ENCODE data around the gene LRP4.
"Not testable (repeated sequence)": the region's sequence is repeated elsewhere in the genome, so short reads cannot be mapped to it uniquely, and the experiment has no call there.

The LRP4 gene, protein sequence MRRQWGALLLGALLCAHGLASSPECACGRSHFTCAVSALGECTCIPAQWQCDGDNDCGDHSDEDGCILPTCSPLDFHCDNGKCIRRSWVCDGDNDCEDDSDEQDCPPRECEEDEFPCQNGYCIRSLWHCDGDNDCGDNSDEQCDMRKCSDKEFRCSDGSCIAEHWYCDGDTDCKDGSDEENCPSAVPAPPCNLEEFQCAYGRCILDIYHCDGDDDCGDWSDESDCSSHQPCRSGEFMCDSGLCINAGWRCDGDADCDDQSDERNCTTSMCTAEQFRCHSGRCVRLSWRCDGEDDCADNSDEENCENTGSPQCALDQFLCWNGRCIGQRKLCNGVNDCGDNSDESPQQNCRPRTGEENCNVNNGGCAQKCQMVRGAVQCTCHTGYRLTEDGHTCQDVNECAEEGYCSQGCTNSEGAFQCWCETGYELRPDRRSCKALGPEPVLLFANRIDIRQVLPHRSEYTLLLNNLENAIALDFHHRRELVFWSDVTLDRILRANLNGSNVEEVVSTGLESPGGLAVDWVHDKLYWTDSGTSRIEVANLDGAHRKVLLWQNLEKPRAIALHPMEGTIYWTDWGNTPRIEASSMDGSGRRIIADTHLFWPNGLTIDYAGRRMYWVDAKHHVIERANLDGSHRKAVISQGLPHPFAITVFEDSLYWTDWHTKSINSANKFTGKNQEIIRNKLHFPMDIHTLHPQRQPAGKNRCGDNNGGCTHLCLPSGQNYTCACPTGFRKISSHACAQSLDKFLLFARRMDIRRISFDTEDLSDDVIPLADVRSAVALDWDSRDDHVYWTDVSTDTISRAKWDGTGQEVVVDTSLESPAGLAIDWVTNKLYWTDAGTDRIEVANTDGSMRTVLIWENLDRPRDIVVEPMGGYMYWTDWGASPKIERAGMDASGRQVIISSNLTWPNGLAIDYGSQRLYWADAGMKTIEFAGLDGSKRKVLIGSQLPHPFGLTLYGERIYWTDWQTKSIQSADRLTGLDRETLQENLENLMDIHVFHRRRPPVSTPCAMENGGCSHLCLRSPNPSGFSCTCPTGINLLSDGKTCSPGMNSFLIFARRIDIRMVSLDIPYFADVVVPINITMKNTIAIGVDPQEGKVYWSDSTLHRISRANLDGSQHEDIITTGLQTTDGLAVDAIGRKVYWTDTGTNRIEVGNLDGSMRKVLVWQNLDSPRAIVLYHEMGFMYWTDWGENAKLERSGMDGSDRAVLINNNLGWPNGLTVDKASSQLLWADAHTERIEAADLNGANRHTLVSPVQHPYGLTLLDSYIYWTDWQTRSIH (N-terminal part only)

DNA sequence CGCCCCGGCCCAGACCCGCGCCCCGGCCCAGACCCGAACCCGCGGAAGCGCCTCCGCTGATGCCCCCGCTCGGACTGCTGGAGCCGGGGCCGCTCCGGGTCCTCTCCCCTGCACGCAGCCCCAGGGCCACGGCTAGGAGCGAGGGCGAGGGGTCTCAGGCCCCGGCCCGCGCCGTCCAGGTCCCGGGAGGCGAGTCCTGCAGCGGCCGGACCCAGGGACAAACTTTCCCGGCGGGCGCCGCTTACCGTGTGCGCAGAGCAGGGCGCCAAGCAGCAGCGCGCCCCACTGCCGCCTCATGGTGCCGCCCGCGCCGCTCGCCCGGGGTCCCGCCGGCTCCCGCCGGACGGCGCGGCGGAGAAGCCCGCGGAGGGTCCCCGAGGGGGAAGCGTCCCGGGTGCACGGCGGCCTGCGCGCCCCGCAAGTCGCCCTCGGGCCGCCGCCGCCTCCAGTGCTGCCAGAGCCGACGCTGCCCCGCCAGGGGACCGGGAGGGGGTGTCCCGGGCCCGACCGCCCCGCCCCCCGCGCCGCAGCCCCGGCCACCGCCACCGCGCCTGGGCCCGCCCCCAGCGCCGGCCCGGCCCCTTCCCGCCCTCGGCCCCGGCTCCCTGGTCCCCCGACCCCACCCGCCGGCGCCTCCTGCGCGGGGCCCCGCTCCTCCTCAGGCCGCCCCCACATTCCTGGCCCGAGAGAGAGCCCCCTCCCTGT lies at the start of gene LRP4:
TSS of gene LRP4 (minus strand) at position 468 of the 705 bp plus-strand sequence. CDS start at position 297, 171 bp downstream.
- Mint-ChIP-seq H3K36me3 (ENCODE audit: low read depth) (no peaks in the 10 kb centered on the region), H3K4me1 (ENCODE audit: low read depth) (peaks cover 20% of the 10 kb centered on the region), H3K27me3 (ENCODE audit: low read depth) (peaks cover 62% of the 10 kb centered on the region), H3K27ac (no peak within 1 kb of the TSS), H3K9me3 (no peaks in the 10 kb centered on the region), H3K4me3 (peak within 1 kb of the TSS; percentile 70)
- peak; percentile 49 for DNase-seq (ENCODE audit: low spot score)

DNA sequence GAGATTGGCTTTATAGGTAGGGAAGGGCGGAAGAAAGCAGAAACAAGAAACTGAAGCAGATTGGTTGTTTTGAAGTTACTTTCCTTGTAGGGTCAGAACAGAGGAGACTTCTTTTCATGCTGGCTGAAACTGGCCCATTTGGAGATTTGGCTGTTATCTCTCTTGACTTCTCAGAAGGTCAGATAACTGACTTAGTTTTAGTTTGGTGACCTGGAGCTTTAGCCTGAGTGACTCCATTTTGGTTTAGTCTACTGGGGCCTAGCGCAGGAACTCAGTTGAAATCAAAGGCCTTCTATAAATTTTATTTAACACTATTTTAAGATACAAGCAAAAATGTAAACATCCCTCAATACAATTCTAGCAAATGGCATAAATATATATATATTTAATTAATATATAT lies 49.6 kb upstream of the LRP4 start:
- H3K27ac Mint-ChIP-seq: no peak overlapping the region
- H3K36me3 Mint-ChIP-seq (ENCODE audit: low read depth): peaks cover 5% of the 10 kb centered on the region
- no peaks in the 10 kb centered on the region for H3K4me1 Mint-ChIP-seq (ENCODE audit: low read depth)
- H3K4me3 Mint-ChIP-seq: no peak overlapping the region
- H3K9me3 Mint-ChIP-seq: no peaks in the 10 kb centered on the region
- DNase-seq (ENCODE audit: low spot score): no peak
- no peaks in the 10 kb centered on the region for H3K27me3 Mint-ChIP-seq (ENCODE audit: low read depth)

DNA sequence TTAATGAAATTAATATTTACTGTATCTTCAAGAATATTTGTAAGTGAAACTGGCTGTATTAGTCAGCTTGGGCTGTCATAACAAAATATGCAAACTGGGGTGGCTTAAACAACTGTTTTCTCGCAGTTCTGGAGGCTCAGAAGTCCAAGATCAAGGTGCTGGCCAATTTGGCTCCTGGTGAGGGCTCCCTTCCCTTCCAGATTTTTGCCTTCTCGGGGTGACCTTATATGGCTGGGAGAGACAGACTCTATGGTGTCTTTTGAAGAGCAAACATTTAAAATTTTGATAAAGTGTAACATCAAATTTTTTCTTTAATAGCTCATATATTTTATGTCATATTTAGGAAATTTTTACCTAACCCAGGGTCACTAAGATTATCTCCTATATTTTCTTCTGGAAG lies 48.4 kb upstream of the LRP4 start:
- no peaks in the 10 kb centered on the region for H3K27me3 Mint-ChIP-seq (ENCODE audit: low read depth)
- no peak overlapping the region for H3K4me3 Mint-ChIP-seq

DNA sequence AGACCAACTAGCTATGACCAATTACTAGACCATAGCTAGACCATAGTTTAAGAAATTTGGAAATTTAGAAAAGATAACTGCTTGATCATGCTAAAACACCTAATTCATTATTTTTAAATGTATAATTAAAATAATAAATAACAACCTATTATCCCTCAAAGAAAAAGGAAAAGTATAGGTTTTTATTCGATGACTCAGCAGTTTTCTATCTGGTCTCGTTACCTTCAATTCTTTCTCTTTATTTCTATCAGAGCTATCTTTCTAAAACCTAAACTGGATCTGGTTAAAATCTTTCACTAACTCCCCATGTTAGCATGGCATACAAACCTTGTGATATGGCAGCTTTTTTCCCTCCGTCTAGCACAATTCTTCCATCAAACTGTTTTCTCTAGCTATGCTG lies 45.5 kb upstream of the LRP4 start:
- H3K9me3 Mint-ChIP-seq: peaks cover 9% of the 10 kb centered on the region
- H3K27me3 Mint-ChIP-seq (ENCODE audit: low read depth): no peaks in the 10 kb centered on the region
- no peaks in the 10 kb centered on the region for H3K4me1 Mint-ChIP-seq (ENCODE audit: low read depth)

More for the DNA sequence above, 48.4 kb upstream of the LRP4 start:
- DNase-seq (ENCODE audit: low spot score): no peak
- H3K9me3 Mint-ChIP-seq: peaks cover under 1% of the 10 kb centered on the region
- H3K4me1 Mint-ChIP-seq (ENCODE audit: low read depth): no peaks in the 10 kb centered on the region
- no peak overlapping the region for H3K27ac Mint-ChIP-seq
- peaks cover 10% of the 10 kb centered on the region for H3K36me3 Mint-ChIP-seq (ENCODE audit: low read depth)

DNA sequence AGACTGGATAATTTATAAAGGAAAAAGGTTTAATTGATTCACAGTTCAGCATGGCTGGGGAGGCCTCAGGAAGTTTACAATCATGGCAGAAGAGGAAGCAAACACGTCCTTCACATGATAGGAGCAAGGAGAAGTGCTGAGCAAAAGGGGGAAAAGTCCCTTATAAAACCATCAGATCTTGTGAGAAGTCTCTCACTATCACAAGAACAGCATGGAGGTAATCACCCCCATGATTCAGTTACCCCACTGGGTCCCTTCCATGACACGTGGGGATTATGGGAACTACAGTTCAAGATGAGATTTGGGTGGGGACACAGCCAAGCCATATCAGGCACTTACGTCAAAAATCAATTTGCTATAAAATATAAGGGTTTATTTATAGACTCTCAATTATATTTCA lies 43.5 kb upstream of the LRP4 start:
- H3K9me3 Mint-ChIP-seq; H3K4me3 Mint-ChIP-seq; DNase-seq (ENCODE audit: low spot score); H3K27ac Mint-ChIP-seq; H3K4me1 Mint-ChIP-seq (ENCODE audit: low read depth); H3K27me3 Mint-ChIP-seq (ENCODE audit: low read depth): not testable (repeated sequence)
- H3K36me3 Mint-ChIP-seq (ENCODE audit: low read depth): peaks cover 14% of the 10 kb centered on the region

More for the DNA sequence above, 45.5 kb upstream of the LRP4 start:
- Mint-ChIP-seq H3K27ac (no peak overlapping the region), H3K4me3 (no peak overlapping the region), H3K36me3 (ENCODE audit: low read depth) (peaks cover 14% of the 10 kb centered on the region)
- DNase-seq (ENCODE audit: low spot score): no peak

DNA sequence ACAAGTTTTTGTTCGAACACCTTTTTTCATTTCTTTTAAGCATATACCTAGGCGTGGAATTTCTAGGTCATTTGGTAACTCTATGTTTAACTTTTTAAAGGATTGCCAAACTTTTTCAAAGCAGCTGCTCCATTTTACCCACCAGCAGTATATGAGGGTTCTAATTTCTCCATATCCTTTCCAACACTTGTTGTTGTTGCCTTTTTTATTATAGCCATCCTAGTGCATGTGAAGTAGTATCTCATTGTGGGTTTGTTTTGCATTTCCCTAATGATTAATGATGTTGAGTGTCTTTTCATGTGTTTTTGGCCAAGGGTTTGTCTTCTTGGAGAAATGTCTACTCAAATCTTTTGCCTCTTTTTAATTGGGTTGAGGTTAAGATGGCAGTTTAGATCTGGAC lies 42.7 kb upstream of the LRP4 start:
- Mint-ChIP-seq H3K9me3 (peaks cover 9% of the 10 kb centered on the region), H3K27me3 (ENCODE audit: low read depth) (no peaks in the 10 kb centered on the region), H3K27ac (no peak overlapping the region), H3K4me1 (ENCODE audit: low read depth) (no peaks in the 10 kb centered on the region), H3K4me3 (no peak overlapping the region), H3K36me3 (ENCODE audit: low read depth) (peaks cover 14% of the 10 kb centered on the region)
- DNase-seq (ENCODE audit: low spot score): no peak

DNA sequence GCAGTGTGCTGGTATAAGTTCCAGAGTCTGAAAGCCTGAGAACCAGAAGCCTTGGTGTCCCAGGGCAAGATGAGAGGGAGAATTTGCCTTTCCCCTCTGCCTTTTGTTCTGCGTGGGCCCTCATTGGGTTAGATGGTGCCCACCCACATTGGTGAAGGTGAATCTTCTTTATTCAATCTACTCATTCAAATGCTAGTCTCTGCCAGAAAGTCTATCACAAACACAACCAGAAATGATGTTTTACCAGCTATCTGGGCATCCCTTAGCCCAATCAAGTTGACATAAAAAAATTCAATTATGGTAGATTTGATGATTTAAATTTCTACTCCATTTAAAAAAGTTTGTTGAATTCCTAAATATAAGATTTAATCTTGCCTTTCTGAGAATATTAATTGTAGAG lies 40.4 kb upstream of the LRP4 start:
- peaks cover 9% of the 10 kb centered on the region for H3K9me3 Mint-ChIP-seq
- H3K4me1 Mint-ChIP-seq (ENCODE audit: low read depth): no peaks in the 10 kb centered on the region
- peaks cover 12% of the 10 kb centered on the region for H3K36me3 Mint-ChIP-seq (ENCODE audit: low read depth)
- H3K27me3 Mint-ChIP-seq (ENCODE audit: low read depth): no peaks in the 10 kb centered on the region
- no peak overlapping the region for H3K4me3 Mint-ChIP-seq
- H3K27ac Mint-ChIP-seq: no peak overlapping the region
- DNase-seq (ENCODE audit: low spot score): no peak

DNA sequence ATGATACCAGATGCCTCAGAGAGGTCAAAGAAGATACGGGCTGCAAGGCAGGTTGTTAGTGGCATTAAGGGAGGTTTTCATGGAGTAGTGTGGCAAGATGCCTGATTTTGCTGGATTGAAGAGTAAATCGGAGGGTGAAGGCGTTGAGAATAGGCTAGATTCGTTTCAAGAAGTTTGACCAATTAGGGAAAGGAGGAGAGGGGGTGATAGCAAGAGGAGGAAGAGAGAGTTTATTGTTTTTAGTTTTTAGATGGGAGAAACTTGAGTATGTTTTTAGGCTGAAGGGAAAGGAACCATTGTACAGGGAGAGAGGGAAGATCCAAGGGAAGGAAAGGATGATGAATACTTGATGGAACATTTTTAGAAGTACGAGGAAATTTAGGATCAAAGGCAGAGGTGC lies 34.7 kb upstream of the LRP4 start:
- DNase-seq (ENCODE audit: low spot score): no peak
- Mint-ChIP-seq H3K27me3 (ENCODE audit: low read depth) (no peaks in the 10 kb centered on the region), H3K4me3 (no peak overlapping the region), H3K27ac (no peak overlapping the region), H3K36me3 (ENCODE audit: low read depth) (no peaks in the 10 kb centered on the region), H3K4me1 (ENCODE audit: low read depth) (peaks cover 10% of the 10 kb centered on the region), H3K9me3 (no peaks in the 10 kb centered on the region)

DNA sequence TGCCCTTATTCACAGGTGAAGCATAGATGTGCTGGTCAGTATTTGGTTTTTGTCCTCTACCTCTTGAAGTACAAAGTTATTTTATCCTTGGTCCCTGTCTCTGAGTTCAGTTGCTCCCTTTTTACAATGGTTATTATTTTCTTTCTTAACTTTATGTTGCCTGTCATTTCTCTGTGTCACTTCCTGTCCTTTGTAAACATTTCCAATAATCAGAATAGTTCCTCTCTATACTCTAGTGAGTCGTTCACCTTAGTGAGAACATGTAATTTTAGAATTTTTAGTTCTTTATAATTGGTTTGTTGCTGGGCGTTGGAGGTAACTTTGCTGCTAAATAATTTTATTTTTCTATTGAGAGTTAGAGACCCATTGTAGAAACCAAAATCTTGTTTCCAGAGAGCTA lies 34.2 kb upstream of the LRP4 start:
- H3K9me3 Mint-ChIP-seq: no peaks in the 10 kb centered on the region
- no peak overlapping the region for H3K4me3 Mint-ChIP-seq
- peaks cover 10% of the 10 kb centered on the region for H3K4me1 Mint-ChIP-seq (ENCODE audit: low read depth)
- H3K36me3 Mint-ChIP-seq (ENCODE audit: low read depth): no peaks in the 10 kb centered on the region
- DNase-seq (ENCODE audit: low spot score): no peak
- no peaks in the 10 kb centered on the region for H3K27me3 Mint-ChIP-seq (ENCODE audit: low read depth)
- H3K27ac Mint-ChIP-seq: peak overlapping the region; percentile 62

DNA sequence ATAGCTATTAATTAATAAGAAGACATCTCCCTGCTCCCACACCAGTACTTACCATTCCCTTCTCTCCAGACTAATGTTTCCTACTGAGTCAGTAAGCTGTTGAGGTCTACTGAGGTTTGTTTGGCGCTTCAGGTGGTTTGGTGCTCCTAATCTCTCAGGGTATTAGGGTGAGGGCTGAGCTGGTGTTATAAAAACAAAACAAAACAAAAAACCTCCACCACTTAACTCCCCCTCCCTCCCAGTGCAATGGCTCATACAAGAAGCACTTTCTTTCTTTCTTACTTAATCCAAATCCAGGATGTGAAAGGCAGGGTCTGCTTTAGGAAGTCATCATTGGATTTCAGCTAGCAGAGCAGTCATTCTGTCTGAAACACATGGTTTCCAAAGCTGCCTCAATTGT lies 33.5 kb upstream of the LRP4 start:
- no peak for DNase-seq (ENCODE audit: low spot score)
- H3K4me3 Mint-ChIP-seq: no peak overlapping the region
- no peaks in the 10 kb centered on the region for H3K27me3 Mint-ChIP-seq (ENCODE audit: low read depth)
- H3K36me3 Mint-ChIP-seq (ENCODE audit: low read depth): no peaks in the 10 kb centered on the region
- H3K9me3 Mint-ChIP-seq: no peaks in the 10 kb centered on the region
- peaks cover 10% of the 10 kb centered on the region for H3K4me1 Mint-ChIP-seq (ENCODE audit: low read depth)
- H3K27ac Mint-ChIP-seq: peak overlapping the region; percentile 55

DNA sequence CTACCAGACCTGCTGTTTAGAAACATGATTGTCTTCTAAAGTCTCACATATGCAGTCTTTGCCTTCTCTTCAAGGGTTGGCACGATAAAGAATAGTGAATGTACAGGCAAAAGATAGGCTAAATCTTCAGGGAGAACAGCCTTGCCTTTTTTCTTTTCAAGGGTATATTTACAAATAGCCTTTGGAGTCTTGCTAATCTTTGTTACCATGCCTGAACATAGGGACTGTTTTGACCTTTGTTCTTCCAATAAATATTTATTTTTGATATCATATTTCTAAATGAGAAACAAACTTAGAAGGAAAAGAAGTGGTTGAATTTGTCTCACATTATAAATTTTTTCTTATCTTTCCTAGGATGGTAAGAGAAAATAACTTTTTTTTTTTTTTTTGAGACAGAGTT lies 30.9 kb upstream of the LRP4 start:
- Mint-ChIP-seq H3K4me3 (no peak overlapping the region), H3K4me1 (ENCODE audit: low read depth) (peaks cover 10% of the 10 kb centered on the region), H3K27ac (no peak overlapping the region), H3K36me3 (ENCODE audit: low read depth) (no peaks in the 10 kb centered on the region), H3K27me3 (ENCODE audit: low read depth) (no peaks in the 10 kb centered on the region), H3K9me3 (no peaks in the 10 kb centered on the region)
- no peak for DNase-seq (ENCODE audit: low spot score)

DNA sequence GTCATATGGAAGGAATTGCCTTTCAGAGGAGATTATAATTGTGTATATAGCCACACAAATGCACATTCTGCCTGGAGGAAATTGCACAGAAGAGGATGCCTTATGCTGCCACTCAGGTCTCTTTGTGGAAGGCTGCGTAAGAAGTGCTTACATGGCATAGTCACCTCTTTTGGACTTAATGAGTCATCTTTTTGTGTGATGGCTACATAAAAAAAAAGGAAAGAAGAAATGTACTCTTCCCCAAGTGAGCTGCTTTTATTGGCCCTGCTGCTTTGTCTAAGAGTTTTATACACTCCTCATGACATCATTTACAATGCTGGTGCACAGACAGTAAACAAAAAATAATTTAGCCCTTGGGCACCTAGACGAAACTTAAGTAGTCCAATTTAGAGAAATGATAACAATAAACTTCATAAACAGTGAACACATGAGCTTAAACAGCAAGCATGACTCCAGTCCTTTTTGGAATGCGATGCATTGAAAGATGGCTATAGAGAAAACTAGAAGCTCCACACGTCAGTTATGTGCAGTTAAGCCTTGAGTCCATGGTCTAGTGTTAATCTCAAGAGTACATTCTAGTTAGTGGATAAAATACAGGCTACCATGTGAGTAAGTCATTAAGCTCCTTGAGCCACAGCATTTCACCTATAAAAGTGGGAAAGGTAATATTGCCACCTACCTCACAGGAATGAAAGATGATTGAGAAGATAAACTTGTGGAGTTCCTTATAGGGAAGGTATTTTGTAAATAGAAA lies 30.2 kb upstream of the LRP4 start:
- no peak overlapping the region for H3K27ac Mint-ChIP-seq
- DNase-seq (ENCODE audit: low spot score): no peak
- peaks cover 10% of the 10 kb centered on the region for H3K4me1 Mint-ChIP-seq (ENCODE audit: low read depth)
- H3K36me3 Mint-ChIP-seq (ENCODE audit: low read depth): no peaks in the 10 kb centered on the region
- H3K9me3 Mint-ChIP-seq: no peaks in the 10 kb centered on the region
- no peak overlapping the region for H3K4me3 Mint-ChIP-seq
- H3K27me3 Mint-ChIP-seq (ENCODE audit: low read depth): no peaks in the 10 kb centered on the region

Data from T-helper 2 cell treated with Interferon-gamma antibody and Interleukin-4, amounts not matched to agents 5 μg/mL and 100 μg/mL, for 36 hours (primary cell).